ENCODE measurements around the gene SEBOX. TPM values are rescaled to one million over a fixed set of nuclear protein-coding genes. Genes with fewer than 3 reads are reported as not detected.

The SEBOX gene
- polyA plus RNA-seq, 3 donors = not detected

DNA sequence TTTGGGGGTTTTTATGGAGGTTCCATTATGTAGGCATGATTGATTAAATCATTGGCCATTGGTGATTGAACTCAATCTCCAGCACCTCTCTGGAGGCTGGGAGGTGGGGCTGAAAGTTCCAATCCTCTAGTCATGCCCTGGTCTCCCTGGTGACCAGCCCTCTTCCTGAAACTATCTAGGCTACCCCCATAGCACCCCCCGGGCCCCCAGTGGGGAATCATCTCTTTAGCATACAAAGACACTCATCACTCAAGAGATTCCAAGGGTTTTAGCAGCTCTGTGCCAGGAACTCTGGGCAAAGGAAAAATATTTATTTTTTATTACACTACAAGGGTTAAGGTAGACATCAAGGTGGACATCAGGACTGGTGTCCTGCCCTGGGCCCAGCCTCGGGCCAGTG lies 30.4 kb upstream of the SEBOX start:
- no CpG with 5 or more reads among the region's 2 CpGs for WGBS (ENCODE audit: insufficient coverage)
- H3K4me3 Mint-ChIP-seq = no peak overlapping the region
- peaks cover 45 to 58% of the 10 kb centered on the region in 2 donors for H3K36me3 Mint-ChIP-seq
- Histone ChIP-seq H3K4me1 (ENCODE audit: control insufficient read depth in 1 of 2, insufficient read depth in 2 of 2, low read length in 2 of 2) (no peaks in the 10 kb centered on the region), H3K4me3 (replicated peaks in 1 of 3; ENCODE audit: low read depth in 2 of 3, low read length in 3 of 3) (no peak overlapping the region), H3K36me3 (replicated peaks in 1 of 2; ENCODE audit: control insufficient read depth in 1 of 2, insufficient read depth in 2 of 2, low read length in 2 of 2) (peaks cover 16 to 78% of the 10 kb centered on the region in 2 donors), H3K9me3 (replicated peaks in 1 of 2; ENCODE audit: control insufficient read depth in 1 of 2, insufficient read depth in 1 of 2, low read length in 2 of 2) (no peaks in the 10 kb centered on the region), H3K27ac (ENCODE audit: low read depth in 1 of 2, low read length in 2 of 2) (no peak overlapping the region), H4K20me1 (ENCODE audit: insufficient read depth, low read length) (no peaks in the 10 kb centered on the region), H3K27me3 (ENCODE audit: control insufficient read depth in 2 of 2, insufficient read depth in 2 of 2, low read length in 2 of 2) (no peaks in the 10 kb centered on the region), H3K79me2 (ENCODE audit: insufficient read depth, low read length) (no peaks in the 10 kb centered on the region), H3K4me2 (replicated peaks; ENCODE audit: extremely low read depth, low read length, poor library complexity, severe bottlenecking) (no peak overlapping the region), H2AFZ (ENCODE audit: insufficient read depth, low read depth, low read length, poor library complexity, severe bottlenecking) (no peak overlapping the region), H3K9ac (ENCODE audit: insufficient read depth, low read length, poor library complexity, severe bottlenecking) (no peak overlapping the region)
- TF ChIP-seq, protein P1, sequence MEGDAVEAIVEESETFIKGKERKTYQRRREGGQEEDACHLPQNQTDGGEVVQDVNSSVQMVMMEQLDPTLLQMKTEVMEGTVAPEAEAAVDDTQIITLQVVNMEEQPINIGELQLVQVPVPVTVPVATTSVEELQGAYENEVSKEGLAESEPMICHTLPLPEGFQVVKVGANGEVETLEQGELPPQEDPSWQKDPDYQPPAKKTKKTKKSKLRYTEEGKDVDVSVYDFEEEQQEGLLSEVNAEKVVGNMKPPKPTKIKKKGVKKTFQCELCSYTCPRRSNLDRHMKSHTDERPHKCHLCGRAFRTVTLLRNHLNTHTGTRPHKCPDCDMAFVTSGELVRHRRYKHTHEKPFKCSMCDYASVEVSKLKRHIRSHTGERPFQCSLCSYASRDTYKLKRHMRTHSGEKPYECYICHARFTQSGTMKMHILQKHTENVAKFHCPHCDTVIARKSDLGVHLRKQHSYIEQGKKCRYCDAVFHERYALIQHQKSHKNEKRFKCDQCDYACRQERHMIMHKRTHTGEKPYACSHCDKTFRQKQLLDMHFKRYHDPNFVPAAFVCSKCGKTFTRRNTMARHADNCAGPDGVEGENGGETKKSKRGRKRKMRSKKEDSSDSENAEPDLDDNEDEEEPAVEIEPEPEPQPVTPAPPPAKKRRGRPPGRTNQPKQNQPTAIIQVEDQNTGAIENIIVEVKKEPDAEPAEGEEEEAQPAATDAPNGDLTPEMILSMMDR (IDR thresholded peaks at IDR 0.05) = no peak
- no peak for DNase-seq
- intact Hi-C loops (cut with micrococcal nuclease) = no loop called here
- H3K27me3 Mint-ChIP-seq (ENCODE audit: low read depth in 3 of 3) = peaks cover 0 to 5% (median 2%) of the 10 kb centered on the region in 3 donors
- peaks cover 7% of the 10 kb centered on the region for H3K4me1 Mint-ChIP-seq
- H3K9me3 Mint-ChIP-seq = no peaks in the 10 kb centered on the region
- peak overlapping the region in 1 of 7 donors; percentile 15 for H3K27ac Mint-ChIP-seq

DNA sequence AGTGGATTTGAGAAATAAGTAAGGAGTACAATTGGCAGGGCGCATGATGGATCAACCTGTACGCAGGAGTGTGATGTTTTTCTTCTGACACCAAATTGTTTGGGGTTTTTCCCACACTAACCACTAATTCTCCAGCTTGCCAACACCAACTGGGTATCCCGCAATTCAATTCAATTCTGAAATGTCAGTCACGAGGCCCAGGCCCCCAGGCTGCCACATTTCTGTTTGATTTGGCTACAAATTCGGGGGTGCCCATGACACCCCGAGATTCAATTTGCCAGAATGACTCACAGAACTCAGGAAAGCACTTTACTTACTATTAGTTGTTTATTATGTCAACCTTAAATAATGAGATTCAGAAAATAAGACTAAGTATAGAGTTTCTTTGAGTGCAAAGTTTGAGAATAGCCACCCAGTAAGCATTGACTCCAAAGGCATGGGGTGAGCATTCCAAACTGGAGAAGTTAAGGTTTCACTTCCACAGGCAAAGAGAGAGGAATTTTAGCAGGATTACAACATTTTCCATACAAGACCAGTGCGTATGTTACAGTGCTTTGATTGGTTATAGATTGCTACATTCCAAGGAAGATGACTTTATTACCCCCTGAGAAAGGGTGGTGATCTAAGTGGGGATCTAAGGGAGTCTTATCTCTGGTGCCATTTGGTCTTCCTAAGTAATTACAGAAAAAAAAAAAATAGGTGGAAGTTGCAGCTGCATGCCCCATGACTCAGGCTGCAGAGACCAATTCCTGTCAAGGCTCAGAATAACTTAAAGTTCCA lies 29.5 kb upstream of the SEBOX start:
- H3K27ac Mint-ChIP-seq = no peak overlapping the region
- DNase-seq = no peak
- H3K27ac ChIP-seq (ENCODE audit: low read depth in 1 of 2, low read length in 2 of 2) = no peak overlapping the region
- H3K36me3 ChIP-seq (replicated peaks in 1 of 2; ENCODE audit: control insufficient read depth in 1 of 2, insufficient read depth in 2 of 2, low read length in 2 of 2) = peaks cover 19 to 81% of the 10 kb centered on the region in 2 donors
- no peaks in the 10 kb centered on the region for H3K27me3 ChIP-seq (ENCODE audit: control insufficient read depth in 2 of 2, insufficient read depth in 2 of 2, low read length in 2 of 2)
- intact Hi-C loops (cut with micrococcal nuclease) = no loop called here
- no peak overlapping the region for H3K9ac ChIP-seq (ENCODE audit: insufficient read depth, low read length, poor library complexity, severe bottlenecking)
- H2AFZ ChIP-seq (ENCODE audit: insufficient read depth, low read depth, low read length, poor library complexity, severe bottlenecking) = no peak overlapping the region
- H3K9me3 ChIP-seq (replicated peaks in 1 of 2; ENCODE audit: control insufficient read depth in 1 of 2, insufficient read depth in 1 of 2, low read length in 2 of 2) = no peaks in the 10 kb centered on the region
- H3K4me1 Mint-ChIP-seq = peaks cover 7% of the 10 kb centered on the region
- H3K4me3 ChIP-seq (replicated peaks in 1 of 3; ENCODE audit: low read depth in 2 of 3, low read length in 3 of 3) = no peak overlapping the region
- WGBS (ENCODE audit: insufficient coverage) = 100% methylated on average over 1 of the region's 7 CpGs
- TF ChIP-seq, protein P1 (IDR thresholded peaks at IDR 0.05) = no peak
- no peaks in the 10 kb centered on the region for H3K9me3 Mint-ChIP-seq
- H4K20me1 ChIP-seq (ENCODE audit: insufficient read depth, low read length) = no peaks in the 10 kb centered on the region
- no peaks in the 10 kb centered on the region for H3K4me1 ChIP-seq (ENCODE audit: control insufficient read depth in 1 of 2, insufficient read depth in 2 of 2, low read length in 2 of 2)
- peaks cover 52 to 62% of the 10 kb centered on the region in 2 donors for H3K36me3 Mint-ChIP-seq
- H3K4me2 ChIP-seq (replicated peaks; ENCODE audit: extremely low read depth, low read length, poor library complexity, severe bottlenecking) = no peak overlapping the region
- peaks cover 0 to 5% (median 2%) of the 10 kb centered on the region in 3 donors for H3K27me3 Mint-ChIP-seq (ENCODE audit: low read depth in 3 of 3)
- no peaks in the 10 kb centered on the region for H3K79me2 ChIP-seq (ENCODE audit: insufficient read depth, low read length)
- no peak overlapping the region for H3K4me3 Mint-ChIP-seq

Data from CD14-positive monocyte (primary cell).